Thyroid gland (tissue), 4 donors: ENCODE measurements around the gene HEXD.

ENCODE experiments used
- POLR2A ChIP-seq, 2 donors: fragments of 450-650 bp; IDR thresholded peaks; one replicate each; pipeline ENCODE4 v1.6.1; 2017; ENCODE audit warnings: antibody characterized with exemption in 2 of 2, mild to moderate bottlenecking in 2 of 2, moderate library complexity in 1 of 2
- TF ChIP-seq, protein P1 (sequence below), 6 experiments: fragments of 200-600 bp in 3 of 6; fragments of 450-650 bp in 3 of 6; sonication (generic) in 3 of 6; IDR thresholded peaks; one replicate each; pipeline ENCODE4 v1.5.1; 2016 to 2019; ENCODE audit warnings: antibody characterized with exemption in 6 of 6, mild to moderate bottlenecking in 2 of 6, inconsistent platforms in 1 of 6, moderate library complexity in 1 of 6

- TF ChIP-seq POLR2A (IDR thresholded peaks at IDR 0.05) = no peak
- TF ChIP-seq, protein P1, sequence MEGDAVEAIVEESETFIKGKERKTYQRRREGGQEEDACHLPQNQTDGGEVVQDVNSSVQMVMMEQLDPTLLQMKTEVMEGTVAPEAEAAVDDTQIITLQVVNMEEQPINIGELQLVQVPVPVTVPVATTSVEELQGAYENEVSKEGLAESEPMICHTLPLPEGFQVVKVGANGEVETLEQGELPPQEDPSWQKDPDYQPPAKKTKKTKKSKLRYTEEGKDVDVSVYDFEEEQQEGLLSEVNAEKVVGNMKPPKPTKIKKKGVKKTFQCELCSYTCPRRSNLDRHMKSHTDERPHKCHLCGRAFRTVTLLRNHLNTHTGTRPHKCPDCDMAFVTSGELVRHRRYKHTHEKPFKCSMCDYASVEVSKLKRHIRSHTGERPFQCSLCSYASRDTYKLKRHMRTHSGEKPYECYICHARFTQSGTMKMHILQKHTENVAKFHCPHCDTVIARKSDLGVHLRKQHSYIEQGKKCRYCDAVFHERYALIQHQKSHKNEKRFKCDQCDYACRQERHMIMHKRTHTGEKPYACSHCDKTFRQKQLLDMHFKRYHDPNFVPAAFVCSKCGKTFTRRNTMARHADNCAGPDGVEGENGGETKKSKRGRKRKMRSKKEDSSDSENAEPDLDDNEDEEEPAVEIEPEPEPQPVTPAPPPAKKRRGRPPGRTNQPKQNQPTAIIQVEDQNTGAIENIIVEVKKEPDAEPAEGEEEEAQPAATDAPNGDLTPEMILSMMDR (IDR thresholded peaks at IDR 0.05) = no peak
These were observed 25.2 kb upstream of the HEXD start for GRCh38 chr17:82392941-82393340.
